Keratinocyte (primary cell): ENCODE measurements around the gene PLA2G15. TPM values are rescaled to one million over a fixed set of nuclear protein-coding genes. Genes with fewer than 3 reads are reported as not detected.

ENCODE experiments used
- DNase-seq: peaks from one replicate; pipeline ENCODE4 v3.0.0-alpha.2; 2011; ENCODE audit warnings: low read depth, missing footprints, low spot score
- FAIRE-seq: peaks from 2 replicates; lab custom pipeline; 2011; peaks lifted over from hg19 to GRCh38; lab: Jason Lieb, UNC
- H2AFZ ChIP-seq: 2 replicates; pipeline ENCODE4 v1.6.0; 2012; ENCODE audit warnings: low read length, control low read depth, inconsistent platforms; ENCODE audit not compliant: control insufficient read depth
- H3K27ac ChIP-seq: 2 replicates; pipeline ENCODE4 v1.5.1; 2011; ENCODE audit warnings: low read length; ENCODE audit not compliant: control insufficient read depth, insufficient read depth
- H3K27me3 ChIP-seq: 3 replicates; pipeline ENCODE4 v1.6.0; 2011; ENCODE audit warnings: low read length; ENCODE audit not compliant: control insufficient read depth, insufficient read depth; ENCODE audit errors: extremely low read depth
- H3K36me3 ChIP-seq, 2 experiments: 2 replicates in 1 of 2; 3 replicates in 1 of 2; pipeline ENCODE4 v1.5.1; 2011; ENCODE audit warnings: low read length in 2 of 2, mild to moderate bottlenecking in 1 of 2; ENCODE audit not compliant: control insufficient read depth in 2 of 2, insufficient read depth in 2 of 2; ENCODE audit errors: extremely low read depth in 1 of 2
- H3K4me1 ChIP-seq: 3 replicates; pipeline ENCODE4 v1.5.1; 2011; ENCODE audit warnings: low read length; ENCODE audit not compliant: control insufficient read depth, insufficient read depth; ENCODE audit errors: extremely low read depth
- H3K4me2 ChIP-seq: 3 replicates; pipeline ENCODE4 v1.6.0; 2011; ENCODE audit warnings: low read depth, low read length; ENCODE audit not compliant: control insufficient read depth, insufficient read depth; ENCODE audit errors: extremely low read depth
- H3K4me3 ChIP-seq, 3 experiments: fragments of 200-600 bp in 1 of 3; sonication (generic) in 1 of 3; 2 replicates in 2 of 3; 3 replicates in 1 of 3; pipeline ENCODE4 v1.5.1; 2011 to 2016; ENCODE audit warnings: low read length in 3 of 3, mild to moderate bottlenecking in 3 of 3, control low read depth in 2 of 3, inconsistent platforms in 1 of 3, low read depth in 1 of 3, mixed read lengths in 1 of 3, mixed run types in 1 of 3, moderate library complexity in 1 of 3; ENCODE audit not compliant: control insufficient read depth in 2 of 3, insufficient read depth in 2 of 3; ENCODE audit errors: extremely low read depth in 1 of 3
- H3K79me2 ChIP-seq: 2 replicates; pipeline ENCODE4 v1.6.0; 2012; ENCODE audit warnings: low read length; ENCODE audit not compliant: control insufficient read depth, insufficient read depth
- H3K9ac ChIP-seq: 3 replicates; pipeline ENCODE4 v1.6.0; 2011; ENCODE audit warnings: low read length; ENCODE audit not compliant: control insufficient read depth, insufficient read depth; ENCODE audit errors: extremely low read depth
- H3K9me1 ChIP-seq: 3 replicates; pipeline ENCODE4 v1.6.0; 2011; ENCODE audit warnings: low read length; ENCODE audit not compliant: control insufficient read depth, insufficient read depth; ENCODE audit errors: extremely low read depth
- H3K9me3 ChIP-seq: 2 replicates; pipeline ENCODE4 v1.5.1; 2012; ENCODE audit warnings: low read depth, low read length; ENCODE audit not compliant: control insufficient read depth
- H4K20me1 ChIP-seq: 3 replicates; pipeline ENCODE4 v1.6.0; 2011; ENCODE audit warnings: low read length; ENCODE audit not compliant: control insufficient read depth, insufficient read depth; ENCODE audit errors: extremely low read depth
- EZH2 ChIP-seq: IDR thresholded peaks from one replicate; pipeline ENCODE4 v1.6.1; 2012; ENCODE audit warnings: inconsistent platforms, mild to moderate bottlenecking, low read length, moderate library complexity
- dilution Hi-C: fragments of 300-500 bp; cut with MboI; formaldehyde crosslinking; loops from one replicate; pipeline ENCODE4 v1.7.0; 2020; ENCODE audit warnings: low sequenced_read_pairs; ENCODE audit not compliant: extremely low pct_ligation_motif_present
- polyA plus RNA-seq, 5 experiments: library from polyadenylated mRNA; depleted of rRNA in 3 of 5; stranded (reverse) in 3 of 5; stranded (forward) in 1 of 5; unstranded in 1 of 5; fragments of >200 nt; gene quantifications; 1 replicate in 1 of 5; 2 replicates in 3 of 5; 3 replicates in 1 of 5; pipeline versions ENCODE4 v1.2.1 to v1.2.3, GENCODE V29; 2011 to 2012; ENCODE audit warnings: missing spikeins in 2 of 5, low read depth in 1 of 5, low replicate concordance in 1 of 5
- TF ChIP-seq, protein P1 (sequence below), 3 experiments: IDR thresholded peaks in 1 of 3; conservative IDR thresholded peaks in 1 of 3; optimal IDR thresholded peaks in 1 of 3; 2 replicates in 2 of 3; 3 replicates in 1 of 3; pipeline versions ENCODE3 to v1.5.1; 2011; ENCODE audit warnings: low read length in 3 of 3, mild to moderate bottlenecking in 3 of 3, moderate library complexity in 2 of 3, control low read depth in 1 of 3, inconsistent platforms in 1 of 3; ENCODE audit not compliant: insufficient read depth in 2 of 3; ENCODE audit errors: extremely low read depth in 1 of 3

PLA2G15 gene
- polyA plus RNA-seq, 1 donor (not counting 4 experiments of a cell fraction or from before 2014, with no cell fraction given), result 9.2 TPM

DNA sequence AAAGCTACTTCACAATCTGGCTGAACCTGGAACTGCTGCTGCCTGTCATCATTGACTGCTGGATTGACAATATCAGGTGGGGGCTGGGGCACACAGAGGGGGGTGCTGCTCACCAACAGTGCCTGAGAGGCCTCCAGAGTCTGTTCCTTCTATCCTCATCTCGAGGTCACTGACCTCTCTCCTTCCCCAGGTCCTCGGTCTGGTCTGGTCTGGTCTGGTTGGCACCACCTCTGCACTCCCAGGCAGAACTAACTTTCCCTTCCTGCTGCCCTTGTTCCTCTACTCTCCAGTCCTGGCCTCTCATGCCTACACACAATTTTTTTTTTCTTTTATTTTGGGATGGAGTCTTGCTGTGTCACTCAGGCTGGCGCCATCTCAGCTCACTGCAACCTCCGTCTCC, 4.2 kb downstream of the PLA2G15 start:
- Histone ChIP-seq H3K27me3 (no peaks in the 10 kb centered on the region), H3K9ac (no peak overlapping the region), H4K20me1 (no peaks in the 10 kb centered on the region), H2AFZ (no peak overlapping the region), H3K4me2 (no peak overlapping the region), H3K27ac (no peak overlapping the region), H3K4me3 (no peak overlapping the region), H3K9me3 (no peaks in the 10 kb centered on the region), H3K4me1 (peaks cover 18% of the 10 kb centered on the region), H3K36me3 (peaks cover 3 to 14% of the 10 kb centered on the region in 2 experiments), H3K9me1 (peaks cover 3% of the 10 kb centered on the region), H3K79me2 (no peaks in the 10 kb centered on the region)
- dilution Hi-C loops, result no loop called here
- DNase-seq (no peak), FAIRE-seq (no peak)
- TF ChIP-seq, protein P1, sequence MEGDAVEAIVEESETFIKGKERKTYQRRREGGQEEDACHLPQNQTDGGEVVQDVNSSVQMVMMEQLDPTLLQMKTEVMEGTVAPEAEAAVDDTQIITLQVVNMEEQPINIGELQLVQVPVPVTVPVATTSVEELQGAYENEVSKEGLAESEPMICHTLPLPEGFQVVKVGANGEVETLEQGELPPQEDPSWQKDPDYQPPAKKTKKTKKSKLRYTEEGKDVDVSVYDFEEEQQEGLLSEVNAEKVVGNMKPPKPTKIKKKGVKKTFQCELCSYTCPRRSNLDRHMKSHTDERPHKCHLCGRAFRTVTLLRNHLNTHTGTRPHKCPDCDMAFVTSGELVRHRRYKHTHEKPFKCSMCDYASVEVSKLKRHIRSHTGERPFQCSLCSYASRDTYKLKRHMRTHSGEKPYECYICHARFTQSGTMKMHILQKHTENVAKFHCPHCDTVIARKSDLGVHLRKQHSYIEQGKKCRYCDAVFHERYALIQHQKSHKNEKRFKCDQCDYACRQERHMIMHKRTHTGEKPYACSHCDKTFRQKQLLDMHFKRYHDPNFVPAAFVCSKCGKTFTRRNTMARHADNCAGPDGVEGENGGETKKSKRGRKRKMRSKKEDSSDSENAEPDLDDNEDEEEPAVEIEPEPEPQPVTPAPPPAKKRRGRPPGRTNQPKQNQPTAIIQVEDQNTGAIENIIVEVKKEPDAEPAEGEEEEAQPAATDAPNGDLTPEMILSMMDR (optimal IDR thresholded peaks at IDR 0.05 in 1 of 3, IDR thresholded peaks at IDR 0.05 in 1 of 3, conservative IDR thresholded peaks at IDR 0.05 in 1 of 3; ENCODE audit: extremely low read depth in 1 of 3, insufficient read depth in 2 of 3, low read length in 3 of 3), result no peak
- TF ChIP-seq EZH2, result no peak

DNA sequence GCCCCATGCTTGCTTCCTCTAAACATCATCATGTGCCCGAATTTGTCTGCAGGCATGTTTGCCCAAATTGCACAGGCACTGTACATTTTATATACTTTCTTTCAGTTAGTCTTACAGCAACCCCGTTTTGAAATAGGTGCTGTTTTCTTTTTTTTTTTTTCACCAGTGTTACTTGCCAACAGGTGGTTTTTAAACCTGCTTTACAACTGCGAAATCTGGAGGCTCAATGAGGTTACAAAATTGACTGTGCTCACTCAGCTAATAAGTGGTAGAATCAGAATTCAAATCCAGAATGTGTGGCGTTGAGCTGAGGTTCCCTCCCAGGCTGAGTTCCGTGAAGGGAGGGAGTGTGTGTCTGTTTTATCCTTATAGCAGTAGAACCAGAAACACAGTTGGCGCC, 5.8 kb downstream of the PLA2G15 start:
- no peaks in the 10 kb centered on the region for H3K27me3 ChIP-seq
- DNase-seq (no peak), FAIRE-seq (no peak)
- H3K4me1 ChIP-seq, result peaks cover 11% of the 10 kb centered on the region
- peaks cover 3% of the 10 kb centered on the region for H3K9me1 ChIP-seq
- dilution Hi-C loops, result no loop called here
- H3K9me3 ChIP-seq, result no peaks in the 10 kb centered on the region
- no peaks in the 10 kb centered on the region for H4K20me1 ChIP-seq
- H3K79me2 ChIP-seq, result no peaks in the 10 kb centered on the region
- H2AFZ ChIP-seq, result no peak overlapping the region
- H3K4me3 ChIP-seq, result no peak overlapping the region
- no peak overlapping the region for H3K9ac ChIP-seq
- H3K36me3 ChIP-seq, result peaks cover 7 to 25% of the 10 kb centered on the region in 2 experiments
- H3K4me2 ChIP-seq, result no peak overlapping the region
- no peak overlapping the region for H3K27ac ChIP-seq
- no peak for TF ChIP-seq EZH2
- TF ChIP-seq, protein P1 (optimal IDR thresholded peaks at IDR 0.05 in 1 of 3, IDR thresholded peaks at IDR 0.05 in 1 of 3, conservative IDR thresholded peaks at IDR 0.05 in 1 of 3; ENCODE audit: extremely low read depth in 1 of 3, insufficient read depth in 2 of 3, low read length in 3 of 3), result no peak
